Progenitor cell of endocrine pancreas (in vitro differentiated cells): ENCODE data around the gene CYSRT1. TPM values are rescaled to one million over a fixed set of nuclear protein-coding genes. Genes with fewer than 3 reads are reported as not detected.

Source experiments
- DNase-seq: peaks from one replicate; pipeline ENCODE4 v3.0.0; 2021; ENCODE audit warnings: low spot score; ENCODE audit not compliant: unreplicated experiment
- H3K27ac Mint-ChIP-seq: 2 replicates; pipeline ENCODE4 v1.8.0; 2021; ENCODE audit warnings: mild to moderate bottlenecking, moderate library complexity, mixed read lengths
- H3K27me3 Mint-ChIP-seq: 2 replicates; pipeline ENCODE4 v1.8.0; 2021; ENCODE audit warnings: mixed read lengths
- H3K36me3 Mint-ChIP-seq: 2 replicates; pipeline ENCODE4 v1.8.0; 2022; ENCODE audit warnings: mixed read lengths; ENCODE audit not compliant: insufficient read depth
- H3K4me1 Mint-ChIP-seq: 2 replicates; pipeline ENCODE4 v1.8.0; 2021; ENCODE audit warnings: low read depth, mixed read lengths
- H3K4me3 Mint-ChIP-seq: 2 replicates; pipeline ENCODE4 v1.8.0; 2021; ENCODE audit warnings: low read depth, mild to moderate bottlenecking, moderate library complexity, mixed read lengths
- H3K9me3 Mint-ChIP-seq: 2 replicates; pipeline ENCODE4 v1.8.0; 2021; ENCODE audit warnings: low read depth, mixed read lengths
- total RNA-seq: library from RNA; stranded (reverse); gene quantifications from 2 replicates; pipeline ENCODE4 v1.2.1, GENCODE V29; 2021
- TF ChIP-seq, protein P1 (sequence below): fragments of 200-600 bp; sonication (generic); IDR thresholded peaks from one replicate; pipeline ENCODE4 v1.5.0; 2021; ENCODE audit warnings: antibody characterized with exemption, mild to moderate bottlenecking; ENCODE audit not compliant: unreplicated experiment

Gene CYSRT1
- total RNA-seq, 1 donor from 2014 or later = 2.7 TPM

DNA sequence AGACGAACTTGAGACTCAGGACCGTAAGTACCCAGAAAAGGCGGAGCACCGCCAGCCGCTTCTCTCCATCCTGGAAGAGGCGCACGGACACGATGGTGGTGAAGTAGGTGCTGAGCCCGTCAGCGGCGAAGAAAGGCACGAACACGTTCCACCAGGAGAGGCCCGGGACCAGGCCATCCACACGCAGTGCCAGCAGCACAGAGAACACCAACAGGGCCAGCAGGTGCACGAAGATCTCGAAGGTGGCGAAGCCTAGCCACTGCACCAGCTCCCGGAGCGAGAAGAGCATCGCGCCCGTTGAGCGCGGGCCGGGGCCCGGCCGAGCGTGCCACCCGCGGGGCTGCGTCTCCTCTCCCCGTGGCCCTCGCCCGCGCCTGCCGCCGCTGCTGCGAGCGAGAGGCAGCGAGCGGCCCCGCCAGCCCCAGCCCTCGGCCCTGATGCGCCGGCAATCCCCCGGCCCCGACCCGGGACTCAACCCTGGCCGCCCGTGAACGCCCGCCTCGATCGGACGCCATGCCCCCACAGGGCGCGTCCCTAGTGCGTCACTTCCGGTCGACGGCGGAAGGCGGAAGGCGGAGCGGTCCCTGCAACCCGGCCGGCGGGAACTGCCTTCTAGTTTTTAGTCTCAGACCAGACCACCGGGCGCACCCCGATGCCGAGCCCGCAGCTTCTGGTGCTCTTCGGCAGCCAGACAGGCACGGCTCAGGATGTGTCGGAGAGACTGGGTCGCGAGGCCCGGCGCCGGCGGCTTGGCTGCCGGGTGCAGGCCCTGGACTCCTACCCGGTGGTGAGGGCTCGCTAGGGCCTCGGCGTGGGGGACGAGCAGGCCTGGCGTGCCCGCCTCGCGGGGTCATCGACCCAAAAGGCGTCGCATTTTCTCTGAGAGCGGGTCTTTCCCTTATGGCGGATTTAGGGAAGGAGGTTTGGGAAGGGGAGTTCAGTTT is 19.6 kb upstream of the CYSRT1 start, which contains the start of the genes NDOR1 and TMEM203:
Gene NDOR1 (plus strand): TSS at position 575 of the 944 bp plus-strand sequence. CDS start 78 bp downstream, at position 653.
Gene TMEM203 (minus strand): TSS at position 523 of the 944 bp plus-strand sequence. CDS start 234 bp downstream, at position 289.
- Mint-ChIP-seq H3K36me3 (peaks cover 3% of the 10 kb centered on the region), H3K9me3 (no peaks in the 10 kb centered on the region), H3K27ac (peak within 1 kb of the TSS; percentile 93), H3K4me1 (peaks cover 25% of the 10 kb centered on the region), H3K27me3 (no peaks in the 10 kb centered on the region), H3K4me3 (peak within 1 kb of the TSS; percentile 93)
- DNase-seq = peak; percentile 88
- TF ChIP-seq, protein P1, sequence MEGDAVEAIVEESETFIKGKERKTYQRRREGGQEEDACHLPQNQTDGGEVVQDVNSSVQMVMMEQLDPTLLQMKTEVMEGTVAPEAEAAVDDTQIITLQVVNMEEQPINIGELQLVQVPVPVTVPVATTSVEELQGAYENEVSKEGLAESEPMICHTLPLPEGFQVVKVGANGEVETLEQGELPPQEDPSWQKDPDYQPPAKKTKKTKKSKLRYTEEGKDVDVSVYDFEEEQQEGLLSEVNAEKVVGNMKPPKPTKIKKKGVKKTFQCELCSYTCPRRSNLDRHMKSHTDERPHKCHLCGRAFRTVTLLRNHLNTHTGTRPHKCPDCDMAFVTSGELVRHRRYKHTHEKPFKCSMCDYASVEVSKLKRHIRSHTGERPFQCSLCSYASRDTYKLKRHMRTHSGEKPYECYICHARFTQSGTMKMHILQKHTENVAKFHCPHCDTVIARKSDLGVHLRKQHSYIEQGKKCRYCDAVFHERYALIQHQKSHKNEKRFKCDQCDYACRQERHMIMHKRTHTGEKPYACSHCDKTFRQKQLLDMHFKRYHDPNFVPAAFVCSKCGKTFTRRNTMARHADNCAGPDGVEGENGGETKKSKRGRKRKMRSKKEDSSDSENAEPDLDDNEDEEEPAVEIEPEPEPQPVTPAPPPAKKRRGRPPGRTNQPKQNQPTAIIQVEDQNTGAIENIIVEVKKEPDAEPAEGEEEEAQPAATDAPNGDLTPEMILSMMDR = no peak

DNA sequence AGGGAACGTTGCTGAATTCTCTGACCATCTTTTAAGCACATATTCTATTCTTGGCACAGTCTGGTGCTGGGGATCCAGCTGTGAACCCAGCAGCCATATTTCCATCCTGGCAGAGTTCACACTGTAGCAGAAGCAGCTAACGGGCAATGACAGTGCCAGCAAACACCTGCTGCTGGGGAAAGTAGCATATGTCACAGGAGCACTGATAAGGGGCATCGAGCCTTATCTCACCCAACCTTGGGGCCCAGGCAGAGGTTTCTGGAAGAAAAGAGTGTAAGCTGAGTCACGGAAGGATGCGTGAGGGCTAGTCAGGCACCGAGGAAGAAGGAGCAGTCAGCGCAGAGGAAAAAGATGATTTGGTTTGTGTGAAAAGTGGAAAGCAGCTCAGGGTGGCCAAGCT is 18.4 kb upstream of the CYSRT1 start:
- H3K4me3 Mint-ChIP-seq = peak overlapping the region; percentile 93
- no peaks in the 10 kb centered on the region for H3K9me3 Mint-ChIP-seq
- peaks cover 5% of the 10 kb centered on the region for H3K36me3 Mint-ChIP-seq
- peak overlapping the region; percentile 92 for H3K27ac Mint-ChIP-seq
- peaks cover 21% of the 10 kb centered on the region for H3K4me1 Mint-ChIP-seq
- no peaks in the 10 kb centered on the region for H3K27me3 Mint-ChIP-seq
- TF ChIP-seq, protein P1 = no peak
- DNase-seq = no peak

DNA sequence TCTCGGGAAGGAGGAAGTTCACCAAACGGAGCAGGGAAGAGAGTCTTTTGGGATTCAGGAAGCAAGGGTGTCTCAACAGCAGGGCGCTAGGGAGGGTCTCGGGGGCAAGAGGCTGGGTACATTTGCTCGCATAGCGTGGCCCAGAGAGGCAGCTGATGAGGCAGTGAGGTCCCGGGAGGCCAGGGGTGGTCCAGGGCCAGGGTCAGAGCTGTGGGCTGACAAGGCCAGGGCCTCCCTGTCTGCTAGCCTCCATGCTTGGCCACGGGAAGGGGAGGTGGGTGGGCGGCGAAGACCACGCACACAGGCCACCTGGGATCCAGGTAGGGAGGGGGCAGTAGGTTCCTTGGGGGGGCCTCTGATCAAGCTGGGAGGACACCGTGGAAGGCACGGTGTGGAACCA is 13.4 kb upstream of the CYSRT1 start:
- no peak for DNase-seq
- TF ChIP-seq, protein P1 = no peak
- peaks cover 6% of the 10 kb centered on the region for H3K36me3 Mint-ChIP-seq
- H3K27me3 Mint-ChIP-seq = no peaks in the 10 kb centered on the region
- H3K9me3 Mint-ChIP-seq = no peaks in the 10 kb centered on the region
- H3K27ac Mint-ChIP-seq = no peak overlapping the region
- H3K4me1 Mint-ChIP-seq = peaks cover under 1% of the 10 kb centered on the region
- H3K4me3 Mint-ChIP-seq = no peak overlapping the region

DNA sequence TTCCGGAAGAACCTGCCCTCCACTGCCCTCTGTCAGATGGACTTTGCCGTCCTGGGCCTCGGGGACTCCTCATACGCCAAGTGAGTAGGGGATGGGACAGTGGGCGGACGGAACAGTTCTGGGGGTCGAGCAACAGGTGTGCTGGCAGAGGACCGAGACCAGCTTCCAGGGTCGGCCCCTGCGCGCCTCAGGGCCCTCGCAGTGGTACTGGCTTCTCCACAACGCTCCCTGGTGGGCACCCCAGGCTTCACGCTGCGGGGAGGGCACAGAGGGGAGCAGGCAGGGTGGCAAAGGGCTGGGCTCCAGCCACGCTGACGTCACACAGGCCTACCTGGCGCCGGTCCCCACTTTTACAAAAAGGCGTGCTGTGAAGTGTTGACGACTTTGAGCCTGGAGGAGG is 12.5 kb upstream of the CYSRT1 start:
- Mint-ChIP-seq H3K27me3 (no peaks in the 10 kb centered on the region), H3K27ac (no peak overlapping the region), H3K4me1 (peaks cover 1% of the 10 kb centered on the region), H3K36me3 (peaks cover 4% of the 10 kb centered on the region), H3K4me3 (no peak overlapping the region), H3K9me3 (no peaks in the 10 kb centered on the region)
- DNase-seq = no peak
- TF ChIP-seq, protein P1 = no peak

DNA sequence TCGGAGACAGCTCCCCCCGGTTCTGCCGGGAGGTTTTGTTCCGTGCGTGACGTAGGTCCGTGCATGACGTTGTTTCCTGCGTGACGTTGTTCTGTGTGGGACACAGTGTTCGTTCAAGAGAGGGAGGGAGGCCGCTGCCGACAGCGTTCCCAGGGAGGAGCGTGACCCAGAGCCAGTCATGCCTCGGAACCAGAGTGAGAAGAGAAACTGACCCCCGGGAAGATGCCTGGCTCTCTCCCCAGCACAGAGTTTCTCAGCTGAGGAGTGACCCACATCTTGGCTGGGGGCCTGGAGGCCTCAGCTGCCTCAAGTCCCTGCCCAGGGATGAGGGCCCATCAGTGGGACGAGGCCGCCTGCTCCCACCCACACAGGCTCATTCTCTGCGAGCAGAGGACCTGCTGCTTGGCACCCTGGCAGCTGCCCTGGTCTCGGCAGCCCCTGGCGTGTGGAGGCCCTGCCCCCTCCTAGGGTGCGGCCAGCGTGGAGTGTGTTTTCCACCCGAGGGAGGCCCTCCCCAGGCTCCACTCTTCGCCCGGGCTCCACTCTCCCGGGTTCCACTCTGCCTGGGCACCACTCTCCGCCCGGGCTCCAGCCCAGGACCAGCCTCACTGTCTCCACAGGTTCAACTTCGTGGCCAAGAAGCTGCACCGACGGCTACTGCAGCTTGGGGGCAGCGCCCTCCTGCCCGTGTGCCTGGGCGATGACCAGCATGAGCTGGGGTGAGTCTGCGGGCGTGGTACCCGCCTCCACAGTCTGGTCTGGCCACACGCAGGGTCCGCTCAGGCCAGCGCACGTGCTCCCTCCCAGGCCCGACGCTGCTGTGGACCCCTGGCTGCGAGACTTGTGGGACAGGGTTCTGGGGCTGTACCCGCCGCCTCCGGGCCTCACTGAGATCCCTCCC is 11.6 kb upstream of the CYSRT1 start:
- Mint-ChIP-seq H3K9me3 (no peaks in the 10 kb centered on the region), H3K27ac (no peak overlapping the region), H3K4me3 (no peak overlapping the region)

More for the DNA sequence above, 11.6 kb upstream of the CYSRT1 start:
- Mint-ChIP-seq H3K27me3 (no peaks in the 10 kb centered on the region), H3K4me1 (peaks cover 2% of the 10 kb centered on the region), H3K36me3 (peaks cover 3% of the 10 kb centered on the region)
- DNase-seq = no peak
- TF ChIP-seq, protein P1 = no peak
